AG09309 (cell line): ENCODE results near the gene HTRA3.

Experiments
- DNase-seq: peaks from one replicate; pipeline ENCODE4 v3.0.0-alpha.2; 2010; ENCODE audit warnings: low read depth
- H3K4me3 ChIP-seq: 2 replicates; pipeline ENCODE4 v1.5.1; 2011; ENCODE audit warnings: mild to moderate bottlenecking, low read depth, low read length, moderate library complexity; ENCODE audit not compliant: control insufficient read depth
- CTCF ChIP-seq: IDR thresholded peaks from 2 replicates; pipeline ENCODE4 v1.5.1; 2011; ENCODE audit warnings: mild to moderate bottlenecking, low read depth, low read length, inconsistent platforms; ENCODE audit not compliant: insufficient read depth, control insufficient read depth; ENCODE audit errors: missing control alignments

The HTRA3 gene

GRCh38 chr4:8283161-8283560 lies 13.6 kb downstream of the HTRA3 start:
- no peak for DNase-seq
- TF ChIP-seq CTCF = no peak
- H3K4me3 ChIP-seq = no peak overlapping the region

- no peak for TF ChIP-seq CTCF
- no peak for DNase-seq
- H3K4me3 ChIP-seq = no peak overlapping the region
Observed at GRCh38 chr4:8283631-8284121, 14.1 kb downstream of the HTRA3 start.

- no peak overlapping the region for H3K4me3 ChIP-seq
- TF ChIP-seq CTCF = no peak
- no peak for DNase-seq
Observed at GRCh38 chr4:8284391-8284790, 14.8 kb downstream of the HTRA3 start.

GRCh38 chr4:8285143-8285975 lies 15.8 kb downstream of the HTRA3 start:
- TF ChIP-seq CTCF = no peak

GRCh38 chr4:8285976-8286718 lies 16.6 kb downstream of the HTRA3 start:
- no peak overlapping the region for H3K4me3 ChIP-seq
- no peak for TF ChIP-seq CTCF
- DNase-seq = no peak

More at GRCh38 chr4:8285143-8285975, 15.8 kb downstream of the HTRA3 start:
- H3K4me3 ChIP-seq = no peak overlapping the region
- DNase-seq = no peak

- H3K4me3 ChIP-seq = no peak overlapping the region
- no peak for TF ChIP-seq CTCF
- no peak for DNase-seq
Observed at GRCh38 chr4:8286719-8287342, 17.3 kb downstream of the HTRA3 start.
